Lower lobe of right lung (tissue), 2 donors: Measurements from ENCODE around the gene GPHA2. TPM values are rescaled to one million over a fixed set of nuclear protein-coding genes. Genes with fewer than 3 reads are reported as not detected.

Experiments used
- ATAC-seq, 2 donors: fragments of 200-7000 bp; cut with Tn5 transposase; one replicate each; pipeline ENCODE4 v1.9.1; 2020 to 2022; ENCODE audit warnings: mild to moderate bottlenecking in 2 of 2, moderate library complexity in 2 of 2
- DNase-seq: peaks from one replicate; pipeline ENCODE4 v3.0.0-alpha.2; 2020
- H3K27ac ChIP-seq: fragments of 200-600 bp; one replicate; pipeline ENCODE4 v1.8.0; 2022
- H3K27me3 ChIP-seq: fragments of 200-600 bp; one replicate; pipeline ENCODE4 v1.8.0; 2022; ENCODE audit warnings: low read depth
- H3K36me3 ChIP-seq: fragments of 200-600 bp; one replicate; pipeline ENCODE4 v1.8.0; 2022; ENCODE audit warnings: mild to moderate bottlenecking
- H3K4me1 ChIP-seq: fragments of 200-600 bp; one replicate; pipeline ENCODE4 v1.8.0; 2022
- H3K4me3 ChIP-seq: fragments of 200-600 bp; one replicate; pipeline ENCODE4 v1.8.0; 2022; ENCODE audit warnings: mild to moderate bottlenecking
- H3K9me3 ChIP-seq: fragments of 200-600 bp; one replicate; pipeline ENCODE4 v1.8.0; 2022
- intact Hi-C: fragments of 100-400 bp; cut with DNase I; formaldehyde crosslinking; loops from one replicate; pipeline ENCODE4 v1.11.0; 2022
- microRNA-seq: library from miRNA; unstranded; fragments of <30 nt; microRNA quantifications from one replicate; pipeline ENCODE4 v1.2.0, GENCODE V29; 2020; ENCODE audit warnings: borderline number of aligned reads
- total RNA-seq: library from RNA; stranded (reverse); fragmentation: NEBNext Ultra II Directional; extraction: Animal tissue kit (Norgen Biotek cat#: 25700); gene quantifications from one replicate; pipeline ENCODE4 v1.2.1, GENCODE V29; 2021
- TF ChIP-seq, protein P1 (sequence below): fragments of 200-600 bp; IDR thresholded peaks from one replicate; pipeline ENCODE4 v1.8.0; 2022; ENCODE audit warnings: antibody characterized with exemption, mild to moderate bottlenecking
- donor health status: DM: no; HTN: yes; CAD: no; lungs with severe emphysema.

The GPHA2 gene
- total RNA-seq, 1 donor from 2014 or later, result not detected

DNA sequence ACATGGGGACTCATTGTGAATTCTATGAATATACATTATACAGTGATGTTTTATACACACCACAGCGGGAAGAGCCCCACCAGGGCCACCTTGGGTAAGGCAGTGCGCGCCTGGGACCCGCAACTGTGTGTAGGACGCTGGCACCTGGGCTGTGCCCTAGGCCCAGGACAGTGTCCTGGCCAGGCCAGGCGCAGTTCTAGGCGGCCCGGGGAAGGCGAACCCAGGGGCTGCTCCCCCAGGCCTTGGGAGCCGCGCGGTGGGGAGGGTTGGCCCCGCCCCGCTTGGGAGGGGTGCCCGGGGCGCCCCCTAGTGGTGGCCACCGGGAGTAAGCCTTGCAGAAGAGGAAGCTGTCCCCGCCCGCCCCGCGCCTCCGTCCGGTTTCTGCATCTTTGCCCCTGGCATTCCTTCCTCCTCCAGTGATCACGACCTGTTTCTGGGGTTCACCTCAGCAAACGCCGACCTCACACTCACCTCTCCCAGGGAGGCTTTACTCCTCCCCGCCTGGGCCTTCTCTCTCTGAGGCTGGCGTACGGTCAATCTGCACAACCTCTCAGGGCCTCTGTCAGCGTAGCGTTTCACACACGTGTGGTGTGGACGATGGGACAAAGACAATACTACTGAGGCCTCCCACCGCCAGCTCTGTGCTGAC is 47.8 kb downstream of the GPHA2 start:
- H3K4me1 ChIP-seq, result peaks cover 22% of the 10 kb centered on the region
- no peaks in the 10 kb centered on the region for H3K36me3 ChIP-seq
- DNase-seq (peak; percentile 91), ATAC-seq (peak; percentile 94)
- peak overlapping the region; percentile 44 for H3K27ac ChIP-seq
- intact Hi-C loops, result no loop called here
- H3K9me3 ChIP-seq, result no peaks in the 10 kb centered on the region
- TF ChIP-seq, protein P1, sequence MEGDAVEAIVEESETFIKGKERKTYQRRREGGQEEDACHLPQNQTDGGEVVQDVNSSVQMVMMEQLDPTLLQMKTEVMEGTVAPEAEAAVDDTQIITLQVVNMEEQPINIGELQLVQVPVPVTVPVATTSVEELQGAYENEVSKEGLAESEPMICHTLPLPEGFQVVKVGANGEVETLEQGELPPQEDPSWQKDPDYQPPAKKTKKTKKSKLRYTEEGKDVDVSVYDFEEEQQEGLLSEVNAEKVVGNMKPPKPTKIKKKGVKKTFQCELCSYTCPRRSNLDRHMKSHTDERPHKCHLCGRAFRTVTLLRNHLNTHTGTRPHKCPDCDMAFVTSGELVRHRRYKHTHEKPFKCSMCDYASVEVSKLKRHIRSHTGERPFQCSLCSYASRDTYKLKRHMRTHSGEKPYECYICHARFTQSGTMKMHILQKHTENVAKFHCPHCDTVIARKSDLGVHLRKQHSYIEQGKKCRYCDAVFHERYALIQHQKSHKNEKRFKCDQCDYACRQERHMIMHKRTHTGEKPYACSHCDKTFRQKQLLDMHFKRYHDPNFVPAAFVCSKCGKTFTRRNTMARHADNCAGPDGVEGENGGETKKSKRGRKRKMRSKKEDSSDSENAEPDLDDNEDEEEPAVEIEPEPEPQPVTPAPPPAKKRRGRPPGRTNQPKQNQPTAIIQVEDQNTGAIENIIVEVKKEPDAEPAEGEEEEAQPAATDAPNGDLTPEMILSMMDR, result peak; percentile 99
- H3K27me3 ChIP-seq, result no peaks in the 10 kb centered on the region
- peak overlapping the region; percentile 25 for H3K4me3 ChIP-seq

DNA sequence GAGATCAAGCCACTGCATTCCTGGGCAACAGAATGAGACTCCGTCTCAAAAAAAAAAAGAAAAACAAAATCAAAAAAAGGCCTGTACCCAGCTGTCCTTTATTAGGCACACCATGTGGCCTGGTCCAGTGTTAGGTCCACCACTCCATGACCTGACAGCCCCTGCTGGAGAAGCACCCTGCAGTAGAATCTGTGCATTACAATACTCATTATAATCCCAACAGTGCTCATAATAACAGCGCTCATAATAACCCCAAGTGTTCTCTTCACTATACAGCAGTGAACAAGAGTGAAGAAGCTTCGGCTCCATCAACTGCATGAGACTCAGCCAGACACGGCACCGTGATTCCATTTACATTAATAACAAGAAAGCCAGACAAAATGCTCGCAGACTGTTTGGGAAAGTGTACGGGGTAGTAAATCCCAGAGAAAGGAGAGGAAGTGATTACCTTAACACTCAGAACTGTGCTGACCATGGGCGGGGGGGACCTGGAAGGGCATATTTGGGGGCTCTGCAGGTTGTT is 48.4 kb downstream of the GPHA2 start:
- no peak overlapping the region for H3K27ac ChIP-seq
- H3K27me3 ChIP-seq, result no peaks in the 10 kb centered on the region
- no peak for ATAC-seq
- no peaks in the 10 kb centered on the region for H3K9me3 ChIP-seq
- H3K4me1 ChIP-seq, result peaks cover 22% of the 10 kb centered on the region
- TF ChIP-seq, protein P1, result no peak
- no peak for DNase-seq
- no peaks in the 10 kb centered on the region for H3K36me3 ChIP-seq
- H3K4me3 ChIP-seq, result no peak overlapping the region
- intact Hi-C loops, result no loop called here

DNA sequence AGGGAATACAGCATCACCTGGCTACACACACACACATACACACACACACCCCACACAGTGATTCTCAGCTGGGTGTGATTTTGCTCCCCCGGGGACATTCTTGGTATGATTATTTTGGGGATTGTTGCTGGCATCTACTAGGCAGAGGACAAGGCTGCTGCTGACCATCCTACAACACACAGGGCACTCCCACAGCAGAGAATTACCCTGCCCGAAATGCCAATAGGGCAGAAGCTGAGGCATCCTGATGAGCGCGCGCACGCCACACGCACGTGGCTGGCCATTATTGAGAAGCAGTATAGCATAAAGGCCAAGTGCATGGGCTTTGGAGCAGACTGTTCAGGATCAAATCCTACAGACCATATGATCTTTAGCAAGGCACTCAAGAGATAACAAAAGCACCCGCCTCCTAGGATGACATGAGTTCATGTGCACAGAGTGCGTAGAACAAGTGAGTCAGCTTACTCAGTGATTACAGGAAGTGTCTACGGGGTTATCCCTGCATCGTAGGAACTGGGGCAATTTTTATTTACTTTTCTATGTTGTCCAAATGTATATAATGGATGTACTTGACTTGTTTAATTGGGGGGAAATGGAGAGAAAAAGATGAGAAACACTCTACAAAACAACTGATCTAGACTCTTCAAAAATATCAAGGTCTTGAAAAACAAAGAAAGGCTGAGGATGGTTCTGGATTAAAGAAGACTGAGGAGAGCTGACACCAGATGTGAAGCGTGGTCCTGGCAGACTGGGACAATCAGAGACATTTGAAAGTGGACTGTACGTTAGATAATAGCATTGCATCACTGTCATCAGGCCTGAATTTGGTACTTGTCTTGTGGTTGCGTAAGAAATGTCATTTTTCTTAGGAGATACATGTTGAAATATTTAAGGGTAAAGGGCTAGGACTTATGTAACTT is 50.1 kb downstream of the GPHA2 start:
- no peaks in the 10 kb centered on the region for H3K27me3 ChIP-seq
- no peak overlapping the region for H3K4me3 ChIP-seq
- H3K4me1 ChIP-seq, result peaks cover 31% of the 10 kb centered on the region
- DNase-seq (no peak), ATAC-seq (peak; percentile 56 to 63)
- intact Hi-C loops, result no loop called here
- H3K9me3 ChIP-seq, result no peaks in the 10 kb centered on the region
- no peaks in the 10 kb centered on the region for H3K36me3 ChIP-seq
- H3K27ac ChIP-seq, result peak overlapping the region; percentile 21
- TF ChIP-seq, protein P1, result no peak

Small RNA genes lying within 50 kb of the gene (microRNA-seq; reads per million reads assigned to microRNA genes)
- gene MIR6749 (not detected), gene MIR6750 (not detected)

Other genes with a start within 250 kb of the GPHA2 start
- gene NRXN2, start 212.7 kb downstream of the GPHA2 start, total RNA-seq, result 1.7 TPM
- 30.4 TPM for gene RASGRP2, start 191.8 kb downstream of the GPHA2 start, total RNA-seq
- 2.6 TPM for gene PYGM, start 175.9 kb downstream of the GPHA2 start, total RNA-seq
- 269 TPM for gene SF1, start 157.4 kb downstream of the GPHA2 start, total RNA-seq
- 29.1 TPM for gene MAP4K2, start 132.7 kb downstream of the GPHA2 start, total RNA-seq
- 22.7 TPM for gene MEN1, start 125.3 kb downstream of the GPHA2 start, total RNA-seq
- gene CDC42BPG, start 91.2 kb downstream of the GPHA2 start, total RNA-seq, result 16.3 TPM
- gene EHD1, start 57.3 kb downstream of the GPHA2 start, total RNA-seq, result 73.4 TPM
- 21.7 TPM for gene ATG2A, start 18.7 kb downstream of the GPHA2 start, total RNA-seq
- 23.9 TPM for gene PPP2R5B, start 11.2 kb downstream of the GPHA2 start, total RNA-seq
- not detected for gene MAJIN, start 36.2 kb upstream of the GPHA2 start, total RNA-seq
- gene BATF2, start 61.1 kb upstream of the GPHA2 start, total RNA-seq, result 8.6 TPM
- 74.1 TPM for gene ARL2, start 78.3 kb upstream of the GPHA2 start, total RNA-seq
- gene SNX15, start 91.5 kb upstream of the GPHA2 start, total RNA-seq, result 25.4 TPM
- gene SAC3D1, start 105.3 kb upstream of the GPHA2 start, total RNA-seq, result 12.6 TPM
- gene NAALADL1, start 122.7 kb upstream of the GPHA2 start, total RNA-seq, result 12.2 TPM
- gene CDCA5, start 148.1 kb upstream of the GPHA2 start, total RNA-seq, result 2.8 TPM
- 29.0 TPM for gene ZFPL1, start 148.3 kb upstream of the GPHA2 start, total RNA-seq
- gene VPS51, start 160.3 kb upstream of the GPHA2 start, total RNA-seq, result 94.9 TPM
- 38.8 TPM for gene TM7SF2, start 176.0 kb upstream of the GPHA2 start, total RNA-seq
- 9.5 TPM for gene ZNHIT2, start 181.8 kb upstream of the GPHA2 start, total RNA-seq
- gene FAU, start 186.2 kb upstream of the GPHA2 start, total RNA-seq, result 766 TPM
- gene MRPL49, start 186.4 kb upstream of the GPHA2 start, total RNA-seq, result 40.8 TPM
- 68.1 TPM for gene SYVN1, start 198.6 kb upstream of the GPHA2 start, total RNA-seq
- not detected for gene SPDYC, start 234.3 kb upstream of the GPHA2 start, total RNA-seq
- 176 TPM for gene CAPN1, start 246.0 kb upstream of the GPHA2 start, total RNA-seq